Panc1 (cell line): ENCODE data around the gene ROBO1. TPM values are rescaled to one million over a fixed set of nuclear protein-coding genes. Genes with fewer than 3 reads are reported as not detected.

Source experiments
- ATAC-seq: fragments of 200-7000 bp; cut with Tn5 transposase; 2 replicates; pipeline ENCODE4 v1.9.1; 2020; ENCODE audit warnings: mild to moderate bottlenecking, moderate library complexity
- BruUV-seq: library from RNA; stranded (reverse); fragments of 400-500 nt; replicated peaks from 2 replicates; lab custom pipeline; 2021; lab: Mats Ljungman, UMichigan
- CTCF ChIA-PET: fragments of 300-600 bp; sonication (Branson Sonifier 250); formaldehyde crosslinking; loops from one replicate; lab custom pipeline; 2022; ENCODE audit warnings: antibody characterized with exemption; lab: Charles Lee
- POLR2A ChIA-PET: fragments of 300-600 bp; sonication (Branson Sonifier 250); formaldehyde crosslinking; loops from one replicate; lab custom pipeline; 2022; ENCODE audit warnings: antibody characterized with exemption; lab: Charles Lee
- DNase-seq: peaks from one replicate; pipeline ENCODE4 v3.0.0-alpha.2; 2010; ENCODE audit warnings: low read depth, low spot score
- H3K27ac ChIP-seq: 2 replicates; pipeline ENCODE4 v1.5.1; 2011; ENCODE audit warnings: mild to moderate bottlenecking, low read length, inconsistent platforms
- H3K27me3 ChIP-seq: fragments of 200-500 bp; sonication (Bioruptor generic); 2 replicates; pipeline ENCODE4 v1.6.0; 2014; ENCODE audit warnings: low read length, inconsistent platforms; ENCODE audit not compliant: control insufficient read depth, insufficient read depth
- H3K36me3 ChIP-seq: fragments of 200-500 bp; sonication (Bioruptor generic); 2 replicates; pipeline ENCODE4 v1.5.1; 2014; ENCODE audit warnings: inconsistent platforms, mild to moderate bottlenecking, low read length, moderate library complexity; ENCODE audit not compliant: control insufficient read depth, insufficient read depth
- H3K4me1 ChIP-seq: 2 replicates; pipeline ENCODE4 v1.5.1; 2011; ENCODE audit warnings: inconsistent platforms, mild to moderate bottlenecking, low read length, moderate library complexity; ENCODE audit not compliant: control insufficient read depth, insufficient read depth
- H3K4me3 ChIP-seq, 2 experiments: 2 replicates each; pipeline ENCODE4 v1.5.1; 2011 to 2012; ENCODE audit warnings: low read depth in 2 of 2, low read length in 2 of 2, mild to moderate bottlenecking in 2 of 2, inconsistent platforms in 1 of 2, moderate library complexity in 1 of 2
- H3K9me3 ChIP-seq: fragments of 200-500 bp; sonication (Bioruptor generic); 2 replicates; pipeline ENCODE4 v1.5.1; 2014; ENCODE audit warnings: low read depth, mild to moderate bottlenecking, inconsistent platforms, low read length, moderate library complexity; ENCODE audit not compliant: control insufficient read depth, insufficient read depth
- CTCF ChIP-seq: fragments of 450-650 bp; IDR thresholded peaks from 2 replicates; pipeline ENCODE4 v1.5.1; 2017; ENCODE audit warnings: mild to moderate bottlenecking
- POLR2AphosphoS5 ChIP-seq: IDR thresholded peaks from 2 replicates; pipeline ENCODE4 v1.6.1; 2012; ENCODE audit warnings: mild to moderate bottlenecking, low read depth, low read length, moderate library complexity
- REST ChIP-seq, 2 experiments: IDR thresholded peaks; 2 replicates each; pipeline ENCODE4 v1.6.1; 2011 to 2012; ENCODE audit warnings: low read depth in 2 of 2, control low read depth in 1 of 2, low read length in 1 of 2, mild to moderate bottlenecking in 1 of 2, moderate library complexity in 1 of 2; ENCODE audit not compliant: insufficient read depth in 1 of 2
- SIN3A ChIP-seq: IDR thresholded peaks from 2 replicates; pipeline ENCODE4 v1.6.1; 2012; ENCODE audit warnings: low read depth, mild to moderate bottlenecking, low read length, moderate library complexity, borderline replicate concordance; ENCODE audit not compliant: insufficient read depth
- TCF7L2 ChIP-seq: IDR thresholded peaks from 2 replicates; pipeline ENCODE4 v1.6.1; 2011; ENCODE audit warnings: mild to moderate bottlenecking, low read depth, low read length, inconsistent platforms
- in situ Hi-C: cut with HindIII; loops from 2 replicates; pipeline ENCODE4 v1.10.0; 2016; ENCODE audit warnings: low sequenced_read_pairs, low pct_unique_long_range_greater_than_20kb
- intact Hi-C: fragments of 100-400 bp; cut with micrococcal nuclease; formaldehyde crosslinking; loops from one replicate; pipeline ENCODE4 v1.10.0; 2022; ENCODE audit not compliant: unreplicated experiment
- total RNA-seq: library from RNA; stranded (reverse); gene quantifications from one replicate; pipeline ENCODE4 v1.2.1, GENCODE V29; 2021; ENCODE audit not compliant: unreplicated experiment

Gene ROBO1
- total RNA-seq, 1 experiment from 2014 or later: 61.6 TPM

DNA sequence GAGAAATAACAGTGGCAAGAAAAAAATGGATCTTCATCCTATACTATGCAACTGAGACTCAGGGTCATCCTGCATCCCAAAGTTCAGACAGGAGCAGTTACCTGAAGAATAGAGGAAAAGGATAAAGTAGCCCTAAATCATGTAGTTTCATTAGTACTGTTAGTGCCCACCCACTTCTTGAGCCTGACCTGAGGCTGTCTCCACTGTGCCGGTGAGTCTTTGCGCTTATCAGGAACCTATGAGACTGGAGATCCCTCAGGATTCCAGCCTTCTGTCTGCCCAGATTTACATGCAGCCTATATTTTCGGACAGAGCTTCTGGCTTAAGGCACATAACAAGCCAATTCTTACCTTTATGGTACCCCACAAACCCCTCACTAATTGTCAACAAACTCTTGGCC, 791.6 kb downstream of the ROBO1 start:
- intact Hi-C loops: no loop called here
- Histone ChIP-seq H3K36me3 (no peaks in the 10 kb centered on the region), H3K27me3 (no peaks in the 10 kb centered on the region), H3K9me3 (no peaks in the 10 kb centered on the region), H3K4me3 (no peak overlapping the region), H3K27ac (no peak overlapping the region; the same call in 1 of the 2 replicates), H3K4me1 (peaks cover 7% of the 10 kb centered on the region; the same call in 1 of the 2 replicates)
- no TSS peak for BruUV-seq
- TF ChIP-seq REST (IDR thresholded peaks at IDR 0.05; ENCODE audit: insufficient read depth in 1 of 2, low read depth in 2 of 2, low read length in 1 of 2) (no peak), TCF7L2 (no peak), SIN3A (no peak), POLR2AphosphoS5 (no peak), CTCF (no peak)
- ATAC-seq (no peak), DNase-seq (no peak)
- CTCF ChIA-PET: no interaction called here
- in situ Hi-C loops: no loop called here
- POLR2A ChIA-PET: no interaction called here

GRCh38 chr3:78974181-78974790, 793.5 kb downstream of the ROBO1 start:
- no TSS peak for BruUV-seq
- intact Hi-C loops: no loop called here
- Histone ChIP-seq H3K9me3 (no peaks in the 10 kb centered on the region), H3K4me1 (peaks cover 4% of the 10 kb centered on the region; the same call in 1 of the 2 replicates), H3K36me3 (no peaks in the 10 kb centered on the region), H3K4me3 (no peak overlapping the region), H3K27me3 (no peaks in the 10 kb centered on the region), H3K27ac (no peak overlapping the region)
- in situ Hi-C loops: no loop called here
- DNase-seq (no peak), ATAC-seq (no peak)
- ChIA-PET CTCF (no interaction called here), POLR2A (no interaction called here)
- no peak for TF ChIP-seq TCF7L2

DNA sequence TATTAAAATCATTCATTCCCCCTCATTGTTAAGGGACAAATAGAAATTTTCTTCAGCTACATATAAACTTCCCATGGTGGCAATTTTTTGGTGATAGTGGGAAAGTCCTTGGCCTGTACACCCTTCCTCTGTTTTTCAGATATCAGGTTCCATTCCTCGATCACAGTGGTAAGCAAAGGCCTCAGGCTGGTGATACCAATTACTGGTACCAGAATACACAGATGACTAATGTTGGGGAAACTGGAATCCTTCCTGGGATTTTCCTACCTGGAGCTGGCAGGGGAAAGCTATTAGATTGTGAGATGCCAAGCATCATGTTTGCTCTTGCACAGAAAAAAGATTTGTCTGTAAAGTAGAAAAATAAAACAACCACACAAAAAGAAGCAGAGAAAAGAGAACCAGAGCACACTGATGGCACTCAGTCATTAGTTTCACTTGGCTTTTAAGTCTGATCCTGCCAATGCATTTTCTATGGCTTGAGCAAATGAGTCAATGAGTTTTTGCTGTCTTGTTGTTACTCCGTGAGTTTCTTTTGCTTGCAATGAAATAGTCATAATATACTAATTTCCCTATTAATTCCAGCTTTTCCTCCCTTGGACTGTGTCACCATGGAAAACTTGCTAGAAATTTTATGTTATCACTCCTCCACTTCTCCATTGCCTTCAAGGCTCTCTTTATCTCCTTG, 795.0 kb downstream of the ROBO1 start:
- H3K4me1 ChIP-seq: no peaks in the 10 kb centered on the region
- no peak overlapping the region for H3K4me3 ChIP-seq
- TF ChIP-seq POLR2AphosphoS5 (no peak), REST (IDR thresholded peaks at IDR 0.05; ENCODE audit: insufficient read depth in 1 of 2, low read depth in 2 of 2, low read length in 1 of 2) (no peak), CTCF (no peak), TCF7L2 (no peak)
- in situ Hi-C loops: no loop called here
- POLR2A ChIA-PET: no interaction called here
- no peaks in the 10 kb centered on the region for H3K27me3 ChIP-seq
- intact Hi-C loops: no loop called here
- H3K27ac ChIP-seq: no peak overlapping the region
- ATAC-seq (no peak), DNase-seq (no peak)
- CTCF ChIA-PET: no interaction called here
- H3K9me3 ChIP-seq: no peaks in the 10 kb centered on the region
- BruUV-seq: no TSS peak
- no peaks in the 10 kb centered on the region for H3K36me3 ChIP-seq
